ENCODE measurements around the gene RAD51B. TPM values are rescaled to one million over a fixed set of nuclear protein-coding genes. Genes with fewer than 3 reads are reported as not detected.

RAD51B gene
- total RNA-seq, 1 experiment from 2014 or later, result 8.5 TPM

DNA sequence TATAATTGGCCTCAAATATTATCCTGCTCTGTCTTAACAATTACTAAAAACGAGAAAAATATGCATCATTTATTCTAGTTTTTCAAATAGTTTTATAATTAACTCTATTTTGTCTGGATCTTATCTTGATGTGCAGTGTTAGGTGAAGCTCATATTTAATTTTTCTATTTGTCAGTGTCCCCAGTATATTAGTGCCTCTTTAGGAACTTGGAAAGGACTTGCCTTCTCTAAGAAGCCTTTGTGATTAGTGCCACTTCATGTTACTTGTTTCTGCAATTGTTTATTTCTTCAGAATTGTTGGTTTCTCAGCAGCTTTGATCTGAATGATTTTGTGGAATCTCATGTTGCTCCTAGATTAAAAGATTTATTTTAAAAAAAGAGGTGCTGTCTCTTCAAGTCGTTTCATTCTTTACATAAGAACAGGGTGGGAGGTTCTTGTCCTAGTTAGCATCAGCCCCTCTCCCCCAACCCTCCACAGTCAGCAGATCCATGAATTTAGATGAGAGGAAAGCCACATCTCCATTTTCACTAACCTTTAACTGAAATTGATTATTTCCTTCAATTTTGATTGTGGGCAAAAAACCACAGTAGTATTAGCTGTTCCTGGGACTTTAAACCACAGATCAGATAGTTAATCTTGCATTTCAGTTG, 434.4 kb downstream of the RAD51B start:
- H3K27me3 ChIP-seq (ENCODE audit: control insufficient read depth, insufficient read depth, low read length), result no peaks in the 10 kb centered on the region
- H3K36me3 ChIP-seq (ENCODE audit: control insufficient read depth, insufficient read depth, low read length), result no peaks in the 10 kb centered on the region
- H3K9me3 ChIP-seq (ENCODE audit: control insufficient read depth, insufficient read depth, low read depth, low read length), result no peaks in the 10 kb centered on the region
- no peak for ATAC-seq
- H3K4me3 ChIP-seq (ENCODE audit: low read depth in 2 of 2, low read length in 2 of 2), result no peak overlapping the region
- peaks cover 37% of the 10 kb centered on the region for H3K4me1 ChIP-seq (ENCODE audit: control insufficient read depth, insufficient read depth, low read length)
- peak overlapping the region; percentile 69; the same call in 1 of the 2 replicates for H3K27ac ChIP-seq (ENCODE audit: low read length)
- ChIA-PET CTCF (no interaction called here), POLR2A (no interaction called here)
- no peak for DNase-seq (ENCODE audit: low read depth, low spot score)
- no TSS peak for BruUV-seq (replicated peaks)
- TF ChIP-seq TCF7L2 (IDR thresholded peaks at IDR 0.05; ENCODE audit: low read depth, low read length), result no peak
- intact Hi-C loops (cut with micrococcal nuclease; ENCODE audit: unreplicated experiment) (loop anchor here (10.0 kb wide), 1 partner anchor 201 kb away; no protein-coding TSS in a partner anchor), in situ Hi-C loops (cut with HindIII; ENCODE audit: low pct_unique_long_range_greater_than_20kb, low sequenced_read_pairs) (no loop called here)

DNA sequence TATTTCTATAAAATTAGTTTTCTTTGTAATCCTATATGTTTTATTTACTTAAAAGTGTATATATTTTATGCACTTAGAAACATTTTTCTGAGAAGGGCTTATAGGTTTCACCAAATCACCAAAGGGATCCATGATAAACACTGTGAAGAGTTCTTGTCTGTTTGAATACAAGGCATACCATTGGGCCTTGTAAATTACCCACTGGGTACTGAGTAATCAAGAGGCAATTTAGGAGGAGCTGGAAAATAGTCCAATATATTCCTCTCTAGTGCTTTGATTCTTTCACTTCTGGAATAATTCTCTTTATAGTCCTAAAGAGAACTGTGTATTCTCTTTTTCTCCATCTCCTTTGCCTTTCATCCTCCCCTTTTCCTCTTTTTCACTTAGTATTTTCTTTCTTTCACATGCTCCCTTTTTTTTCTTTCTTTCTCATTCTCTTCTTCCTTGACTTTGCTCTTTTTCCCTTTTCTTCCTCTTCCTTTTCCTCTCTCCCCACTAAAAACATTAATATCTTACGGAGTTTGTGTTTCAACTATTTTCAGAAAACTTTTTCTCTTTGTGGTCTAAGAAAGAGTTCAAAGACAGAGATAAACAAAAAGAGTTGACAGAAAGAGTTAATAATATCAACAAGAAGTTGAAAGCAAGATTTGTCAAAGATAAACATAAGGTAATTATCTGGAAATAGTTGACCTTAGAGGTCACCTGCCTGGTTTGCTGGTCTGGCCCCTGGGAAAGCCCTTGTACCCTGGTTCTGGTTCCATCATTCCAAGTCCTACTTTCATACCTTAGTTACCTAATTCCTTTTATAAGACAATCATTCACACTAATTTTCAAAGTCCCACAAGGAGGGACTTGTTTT, 435.3 kb downstream of the RAD51B start:
- Histone ChIP-seq H3K4me3 (ENCODE audit: low read depth in 2 of 2, low read length in 2 of 2) (no peak overlapping the region), H3K36me3 (ENCODE audit: control insufficient read depth, insufficient read depth, low read length) (no peaks in the 10 kb centered on the region), H3K9me3 (ENCODE audit: control insufficient read depth, insufficient read depth, low read depth, low read length) (no peaks in the 10 kb centered on the region), H3K27me3 (ENCODE audit: control insufficient read depth, insufficient read depth, low read length) (no peaks in the 10 kb centered on the region), H3K27ac (ENCODE audit: low read length) (peak overlapping the region; percentile 69; the same call in 1 of the 2 replicates), H3K4me1 (ENCODE audit: control insufficient read depth, insufficient read depth, low read length) (peaks cover 28% of the 10 kb centered on the region)
- in situ Hi-C loops (cut with HindIII; ENCODE audit: low pct_unique_long_range_greater_than_20kb, low sequenced_read_pairs) (no loop called here), intact Hi-C loops (cut with micrococcal nuclease; ENCODE audit: unreplicated experiment) (loop anchor here (10.0 kb wide), 1 partner anchor 200 kb away; no protein-coding TSS in a partner anchor)
- no TSS peak for BruUV-seq (replicated peaks)
- ChIA-PET CTCF (no interaction called here), POLR2A (no interaction called here)
- TF ChIP-seq TCF7L2 (IDR thresholded peaks at IDR 0.05; ENCODE audit: low read depth, low read length), result no peak
- TF ChIP-seq, protein P1, sequence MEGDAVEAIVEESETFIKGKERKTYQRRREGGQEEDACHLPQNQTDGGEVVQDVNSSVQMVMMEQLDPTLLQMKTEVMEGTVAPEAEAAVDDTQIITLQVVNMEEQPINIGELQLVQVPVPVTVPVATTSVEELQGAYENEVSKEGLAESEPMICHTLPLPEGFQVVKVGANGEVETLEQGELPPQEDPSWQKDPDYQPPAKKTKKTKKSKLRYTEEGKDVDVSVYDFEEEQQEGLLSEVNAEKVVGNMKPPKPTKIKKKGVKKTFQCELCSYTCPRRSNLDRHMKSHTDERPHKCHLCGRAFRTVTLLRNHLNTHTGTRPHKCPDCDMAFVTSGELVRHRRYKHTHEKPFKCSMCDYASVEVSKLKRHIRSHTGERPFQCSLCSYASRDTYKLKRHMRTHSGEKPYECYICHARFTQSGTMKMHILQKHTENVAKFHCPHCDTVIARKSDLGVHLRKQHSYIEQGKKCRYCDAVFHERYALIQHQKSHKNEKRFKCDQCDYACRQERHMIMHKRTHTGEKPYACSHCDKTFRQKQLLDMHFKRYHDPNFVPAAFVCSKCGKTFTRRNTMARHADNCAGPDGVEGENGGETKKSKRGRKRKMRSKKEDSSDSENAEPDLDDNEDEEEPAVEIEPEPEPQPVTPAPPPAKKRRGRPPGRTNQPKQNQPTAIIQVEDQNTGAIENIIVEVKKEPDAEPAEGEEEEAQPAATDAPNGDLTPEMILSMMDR (IDR thresholded peaks at IDR 0.05), result no peak
- TF ChIP-seq, protein P2, sequence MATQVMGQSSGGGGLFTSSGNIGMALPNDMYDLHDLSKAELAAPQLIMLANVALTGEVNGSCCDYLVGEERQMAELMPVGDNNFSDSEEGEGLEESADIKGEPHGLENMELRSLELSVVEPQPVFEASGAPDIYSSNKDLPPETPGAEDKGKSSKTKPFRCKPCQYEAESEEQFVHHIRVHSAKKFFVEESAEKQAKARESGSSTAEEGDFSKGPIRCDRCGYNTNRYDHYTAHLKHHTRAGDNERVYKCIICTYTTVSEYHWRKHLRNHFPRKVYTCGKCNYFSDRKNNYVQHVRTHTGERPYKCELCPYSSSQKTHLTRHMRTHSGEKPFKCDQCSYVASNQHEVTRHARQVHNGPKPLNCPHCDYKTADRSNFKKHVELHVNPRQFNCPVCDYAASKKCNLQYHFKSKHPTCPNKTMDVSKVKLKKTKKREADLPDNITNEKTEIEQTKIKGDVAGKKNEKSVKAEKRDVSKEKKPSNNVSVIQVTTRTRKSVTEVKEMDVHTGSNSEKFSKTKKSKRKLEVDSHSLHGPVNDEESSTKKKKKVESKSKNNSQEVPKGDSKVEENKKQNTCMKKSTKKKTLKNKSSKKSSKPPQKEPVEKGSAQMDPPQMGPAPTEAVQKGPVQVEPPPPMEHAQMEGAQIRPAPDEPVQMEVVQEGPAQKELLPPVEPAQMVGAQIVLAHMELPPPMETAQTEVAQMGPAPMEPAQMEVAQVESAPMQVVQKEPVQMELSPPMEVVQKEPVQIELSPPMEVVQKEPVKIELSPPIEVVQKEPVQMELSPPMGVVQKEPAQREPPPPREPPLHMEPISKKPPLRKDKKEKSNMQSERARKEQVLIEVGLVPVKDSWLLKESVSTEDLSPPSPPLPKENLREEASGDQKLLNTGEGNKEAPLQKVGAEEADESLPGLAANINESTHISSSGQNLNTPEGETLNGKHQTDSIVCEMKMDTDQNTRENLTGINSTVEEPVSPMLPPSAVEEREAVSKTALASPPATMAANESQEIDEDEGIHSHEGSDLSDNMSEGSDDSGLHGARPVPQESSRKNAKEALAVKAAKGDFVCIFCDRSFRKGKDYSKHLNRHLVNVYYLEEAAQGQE (IDR thresholded peaks at IDR 0.05; ENCODE audit: insufficient read depth in 1 of 2, low read depth in 2 of 2, low read length in 1 of 2), result no peak
- TF ChIP-seq POLR2AphosphoS5 (IDR thresholded peaks at IDR 0.05; ENCODE audit: low read depth, low read length), result no peak
- TF ChIP-seq SIN3A (IDR thresholded peaks at IDR 0.05; ENCODE audit: borderline replicate concordance, insufficient read depth, low read depth, low read length), result no peak
- ATAC-seq (no peak), DNase-seq (ENCODE audit: low read depth, low spot score) (no peak)
